AG09309 (cell line): ENCODE measurements around the gene EDNRA.

Source experiments
- DNase-seq: peaks from one replicate; pipeline ENCODE4 v3.0.0-alpha.2; 2010; ENCODE audit warnings: low read depth
- H3K4me3 ChIP-seq: 2 replicates; pipeline ENCODE4 v1.5.1; 2011; ENCODE audit warnings: mild to moderate bottlenecking, low read depth, low read length, moderate library complexity; ENCODE audit not compliant: control insufficient read depth
- CTCF ChIP-seq: IDR thresholded peaks from 2 replicates; pipeline ENCODE4 v1.5.1; 2011; ENCODE audit warnings: mild to moderate bottlenecking, low read depth, low read length, inconsistent platforms; ENCODE audit not compliant: insufficient read depth, control insufficient read depth; ENCODE audit errors: missing control alignments

The EDNRA gene

GRCh38 chr4:147530723-147531122, 49.8 kb downstream of the EDNRA start:
- no peak for TF ChIP-seq CTCF
- DNase-seq, result no peak

GRCh38 chr4:147532896-147533295, 52.0 kb downstream of the EDNRA start:
- DNase-seq, result no peak
- no peak overlapping the region for H3K4me3 ChIP-seq
- no peak for TF ChIP-seq CTCF

More at GRCh38 chr4:147530723-147531122, 49.8 kb downstream of the EDNRA start:
- H3K4me3 ChIP-seq, result no peak overlapping the region

GRCh38 chr4:147533331-147533730, 52.4 kb downstream of the EDNRA start:
- TF ChIP-seq CTCF, result no peak
- no peak for DNase-seq
- no peak overlapping the region for H3K4me3 ChIP-seq

DNA sequence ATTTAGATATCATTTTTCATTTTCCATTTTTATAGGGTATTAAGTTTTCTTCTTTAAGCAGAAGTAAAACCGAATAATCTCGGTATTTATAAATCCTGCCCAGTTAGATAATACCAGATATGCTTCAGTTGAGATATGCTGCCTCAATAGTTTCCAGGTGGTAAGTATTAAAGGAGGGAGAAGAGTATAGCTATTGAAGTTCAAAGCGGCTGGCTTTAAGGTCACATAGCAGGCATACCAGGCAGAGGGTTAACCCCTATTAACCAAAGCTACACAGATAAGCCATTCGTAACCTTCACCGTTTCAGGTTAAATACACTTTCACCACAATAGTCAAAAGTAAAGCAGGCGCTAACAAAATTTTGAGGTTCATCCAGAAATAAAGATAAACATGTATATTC, 54.2 kb downstream of the EDNRA start:
- TF ChIP-seq CTCF, result no peak
- no peak overlapping the region for H3K4me3 ChIP-seq
- no peak for DNase-seq

DNA sequence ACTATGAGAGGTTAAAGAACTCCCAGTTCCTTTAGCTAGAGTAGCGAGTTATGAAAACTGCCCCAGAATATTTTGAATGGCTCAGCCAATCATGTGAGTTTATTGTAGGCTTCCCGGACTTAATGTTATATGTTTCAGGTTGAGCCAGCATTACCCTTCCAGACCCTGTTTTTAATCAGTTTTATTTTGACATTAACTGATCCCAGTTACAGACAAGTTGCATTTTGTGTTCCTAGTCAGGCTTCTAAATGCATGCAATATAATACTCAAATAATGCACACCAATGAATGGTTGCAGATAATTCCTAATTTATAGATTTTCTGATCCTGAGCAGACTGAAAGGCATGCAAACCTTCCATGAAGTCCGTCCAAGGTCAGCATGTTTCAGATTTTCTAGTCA, 57.8 kb downstream of the EDNRA start:
- no peak for TF ChIP-seq CTCF
- DNase-seq, result no peak
- H3K4me3 ChIP-seq, result no peak overlapping the region

DNA sequence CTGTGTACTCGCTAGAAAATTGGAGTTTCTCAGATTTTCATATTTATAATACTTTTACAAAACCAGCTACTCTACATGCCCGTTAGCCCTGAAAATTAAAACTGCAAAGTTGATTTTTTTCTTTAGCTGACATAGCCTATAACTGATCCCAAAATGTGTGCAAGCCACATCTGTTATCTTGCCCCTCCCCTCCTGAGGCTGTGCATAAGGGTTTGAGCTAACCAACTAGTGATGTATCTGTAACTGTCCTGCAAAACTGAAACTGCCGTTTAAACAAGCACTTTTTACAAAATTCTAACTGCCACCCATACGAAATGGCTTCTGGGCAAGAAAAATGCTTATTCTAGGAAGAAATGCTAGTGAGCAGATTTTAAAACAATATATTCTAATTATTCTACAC, 59.1 kb downstream of the EDNRA start:
- no peak for TF ChIP-seq CTCF
- DNase-seq, result no peak
- no peak overlapping the region for H3K4me3 ChIP-seq
